CD14-positive monocyte (primary cell): ENCODE data around the gene PLXNA4. TPM values are rescaled to one million over a fixed set of nuclear protein-coding genes. Genes with fewer than 3 reads are reported as not detected.

ENCODE experiments used
- DNase-seq, 3 donors: peaks; one replicate each; pipeline ENCODE4 v3.0.0-alpha.2; 2011 to 2022
- H2AFZ ChIP-seq: 2 replicates; pipeline ENCODE4 v1.6.0; 2012; ENCODE audit warnings: mild to moderate bottlenecking, low read depth, low read length, inconsistent platforms; ENCODE audit not compliant: insufficient read depth, poor library complexity, severe bottlenecking
- H3K27ac ChIP-seq, 2 donors: 1 replicate in 1 of 2; 2 replicates in 1 of 2; pipeline ENCODE4 v1.5.1; 2012 to 2013; ENCODE audit warnings: low read length in 2 of 2, control low read depth in 1 of 2, inconsistent platforms in 1 of 2, low read depth in 1 of 2, mild to moderate bottlenecking in 1 of 2
- H3K27me3 ChIP-seq, 2 donors: one replicate each; pipeline versions ENCODE4 v1.6.0 to v1.6.1; 2011 to 2013; ENCODE audit warnings: low read length in 2 of 2; ENCODE audit not compliant: control insufficient read depth in 2 of 2, insufficient read depth in 2 of 2
- H3K36me3 ChIP-seq, 2 donors: replicated peaks in 1 of 2; 1 replicate in 1 of 2; 2 replicates in 1 of 2; pipeline versions ENCODE4 v1.5.1 to v1.6.1; 2012 to 2013; ENCODE audit warnings: low read length in 2 of 2, control low read depth in 1 of 2, inconsistent platforms in 1 of 2, mild to moderate bottlenecking in 1 of 2; ENCODE audit not compliant: insufficient read depth in 2 of 2, control insufficient read depth in 1 of 2
- H3K4me1 ChIP-seq, 2 donors: 1 replicate in 1 of 2; 2 replicates in 1 of 2; pipeline versions ENCODE4 v1.5.1 to v1.6.1; 2012 to 2013; ENCODE audit warnings: low read length in 2 of 2, control low read depth in 1 of 2, inconsistent platforms in 1 of 2, mild to moderate bottlenecking in 1 of 2, moderate library complexity in 1 of 2; ENCODE audit not compliant: insufficient read depth in 2 of 2, control insufficient read depth in 1 of 2
- H3K4me2 ChIP-seq: replicated peaks from 2 replicates; pipeline ENCODE3; 2012; ENCODE audit warnings: low read length, moderate library complexity, mild to moderate bottlenecking; ENCODE audit not compliant: poor library complexity, severe bottlenecking; ENCODE audit errors: extremely low read depth
- H3K4me3 ChIP-seq, 3 experiments: fragments of 200-600 bp in 1 of 3; sonication (generic) in 1 of 3; replicated peaks in 1 of 3; 1 replicate in 2 of 3; 2 replicates in 1 of 3; pipeline ENCODE4 v1.5.1; 2011 to 2013; ENCODE audit warnings: low read length in 3 of 3, mild to moderate bottlenecking in 3 of 3, control low read depth in 2 of 3, low read depth in 2 of 3, inconsistent platforms in 1 of 3, moderate library complexity in 1 of 3
- H3K79me2 ChIP-seq: 2 replicates; pipeline ENCODE4 v1.6.0; 2012; ENCODE audit warnings: mild to moderate bottlenecking, control low read depth, inconsistent platforms, low read length, moderate library complexity; ENCODE audit not compliant: insufficient read depth
- H3K9ac ChIP-seq: 2 replicates; pipeline ENCODE4 v1.6.0; 2017; ENCODE audit warnings: low read length, mild to moderate bottlenecking; ENCODE audit not compliant: insufficient read depth, poor library complexity, severe bottlenecking
- H3K9me3 ChIP-seq, 2 donors: replicated peaks in 1 of 2; 1 replicate in 1 of 2; 2 replicates in 1 of 2; pipeline versions ENCODE4 v1.5.1 to v1.6.1; 2012 to 2013; ENCODE audit warnings: low read length in 2 of 2, control low read depth in 1 of 2; ENCODE audit not compliant: control insufficient read depth in 1 of 2, insufficient read depth in 1 of 2
- H4K20me1 ChIP-seq: 2 replicates; pipeline ENCODE4 v1.6.0; 2012; ENCODE audit warnings: mild to moderate bottlenecking, low read length, control low read depth, moderate library complexity; ENCODE audit not compliant: insufficient read depth
- H3K27ac Mint-ChIP-seq, 7 donors: one replicate each; pipeline ENCODE4 v1.8.0; 2020; ENCODE audit warnings: mild to moderate bottlenecking in 7 of 7, mixed read lengths in 7 of 7, moderate library complexity in 6 of 7, inconsistent platforms in 2 of 7
- H3K27me3 Mint-ChIP-seq, 3 donors: one replicate each; pipeline ENCODE4 v1.8.0; 2021 to 2022; ENCODE audit warnings: low read depth in 3 of 3, mild to moderate bottlenecking in 3 of 3, mixed read lengths in 3 of 3, moderate library complexity in 3 of 3, inconsistent platforms in 1 of 3
- H3K36me3 Mint-ChIP-seq, 2 donors: one replicate each; pipeline ENCODE4 v1.8.0; 2020; ENCODE audit warnings: mixed read lengths in 2 of 2, inconsistent platforms in 1 of 2, mild to moderate bottlenecking in 1 of 2
- H3K4me1 Mint-ChIP-seq: one replicate; pipeline ENCODE4 v1.8.0; 2020; ENCODE audit warnings: mild to moderate bottlenecking, mixed read lengths
- H3K4me3 Mint-ChIP-seq, 2 donors: one replicate each; pipeline ENCODE4 v1.8.0; 2020; ENCODE audit warnings: mild to moderate bottlenecking in 2 of 2, mixed read lengths in 2 of 2, moderate library complexity in 1 of 2
- H3K9me3 Mint-ChIP-seq, 7 donors: one replicate each; pipeline ENCODE4 v1.8.0; 2020 to 2022; ENCODE audit warnings: mixed read lengths in 7 of 7, mild to moderate bottlenecking in 6 of 7, moderate library complexity in 6 of 7, inconsistent platforms in 2 of 7
- CTCF ChIP-seq: fragments of 200-600 bp; IDR thresholded peaks from one replicate; pipeline ENCODE4 v1.8.0; 2022; ENCODE audit warnings: antibody characterized with exemption, mild to moderate bottlenecking
- WGBS: methylation state at CpG from one replicate; pipeline ENCODE4 v1.1.5; 2013; ENCODE audit warnings: missing lambda C conversion rate; ENCODE audit not compliant: insufficient coverage; 5-methylcytosine and 5-hydroxymethylcytosine counted together
- intact Hi-C, 2 donors: fragments of 100-400 bp; cut with micrococcal nuclease; formaldehyde crosslinking; loops; one replicate each; pipeline versions ENCODE4 v1.15.0 to v1.15.1; 2023
- polyA plus RNA-seq, 3 donors: library from polyadenylated mRNA; depleted of rRNA in 1 of 3; unstranded in 2 of 3; stranded (reverse) in 1 of 3; fragments of 300-500 nt in 2 of 3; fragments of >200 nt in 1 of 3; fragmentation: Illumina TruSeq in 2 of 3; gene quantifications; 1 replicate in 2 of 3; 2 replicates in 1 of 3; pipeline ENCODE4 v1.2.3, GENCODE V29; 2012 to 2021

PLXNA4 gene
- polyA plus RNA-seq, 3 donors = not detected

GRCh38 chr7:132515181-132515580 lies 61.1 kb downstream of the PLXNA4 start:
- no peak overlapping the region for H3K4me3 Mint-ChIP-seq
- 96% methylated on average over 4 of the region's 5 CpGs for WGBS
- H3K4me1 Mint-ChIP-seq = peaks cover 8% of the 10 kb centered on the region
- Histone ChIP-seq H2AFZ (no peak overlapping the region), H3K9me3 (no peaks in the 10 kb centered on the region), H3K4me2 (no peak overlapping the region), H3K36me3 (no peaks in the 10 kb centered on the region), H3K9ac (no peak overlapping the region), H3K79me2 (no peaks in the 10 kb centered on the region), H3K27me3 (no peaks in the 10 kb centered on the region), H3K4me1 (peaks cover 11 to 15% of the 10 kb centered on the region in 2 donors), H4K20me1 (no peaks in the 10 kb centered on the region), H3K4me3 (no peak overlapping the region), H3K27ac (no peak overlapping the region)
- TF ChIP-seq CTCF = no peak
- no peak for DNase-seq
- H3K36me3 Mint-ChIP-seq = no peaks in the 10 kb centered on the region
- H3K27ac Mint-ChIP-seq = no peak overlapping the region
- intact Hi-C loops = no loop called here
- peaks cover 4 to 17% (median 5%) of the 10 kb centered on the region in 3 donors for H3K27me3 Mint-ChIP-seq
- peaks cover 0 to 2% (median 0%) of the 10 kb centered on the region in 7 donors for H3K9me3 Mint-ChIP-seq

GRCh38 chr7:132514430-132514829 lies 61.8 kb downstream of the PLXNA4 start:
- Histone ChIP-seq H3K9ac (no peak overlapping the region), H3K79me2 (no peaks in the 10 kb centered on the region), H3K4me3 (no peak overlapping the region), H3K27ac (no peak overlapping the region), H3K27me3 (no peaks in the 10 kb centered on the region), H3K4me2 (no peak overlapping the region), H3K4me1 (peaks cover 4 to 8% of the 10 kb centered on the region in 2 donors), H3K9me3 (no peaks in the 10 kb centered on the region), H4K20me1 (no peaks in the 10 kb centered on the region), H2AFZ (no peak overlapping the region), H3K36me3 (no peaks in the 10 kb centered on the region)
- Mint-ChIP-seq H3K4me1 (peaks cover under 1% of the 10 kb centered on the region), H3K9me3 (peaks cover 0 to 2% (median 0%) of the 10 kb centered on the region in 7 donors), H3K27me3 (peaks cover 4 to 17% (median 5%) of the 10 kb centered on the region in 3 donors), H3K36me3 (no peaks in the 10 kb centered on the region), H3K4me3 (no peak overlapping the region), H3K27ac (no peak overlapping the region)
- no peak for DNase-seq
- no peak for TF ChIP-seq CTCF
- intact Hi-C loops = no loop called here
- no CpG with 5 or more reads among the region's 1 CpG for WGBS
